SK-N-SH (cell line): Measurements from ENCODE around the gene PROM1. TPM values are rescaled to one million over a fixed set of nuclear protein-coding genes. Genes with fewer than 3 reads are reported as not detected.

Source experiments
- CTCF ChIA-PET: fragments of 300-600, 350-600 bp; formaldehyde crosslinking; extraction: SDS; loops from one replicate; lab custom pipeline; 2021; lab: Yijun Ruan, JAX
- POLR2A ChIA-PET: fragments of 350-600 bp; sonication (Branson Sonifier 250); formaldehyde crosslinking; extraction: SDS; loops from one replicate; lab custom pipeline; 2020; ENCODE audit warnings: antibody characterized with exemption, inconsistent platforms; lab: Yijun Ruan, JAX
- DNase-seq: peaks from one replicate; pipeline ENCODE4 v3.0.0; 2012
- H2AFZ ChIP-seq: fragments of 200-600 bp; sonication (generic); 2 replicates; pipeline ENCODE4 v1.8.1; 2016; ENCODE audit warnings: antibody characterized with exemption, mild to moderate bottlenecking, low read depth
- H3F3A ChIP-seq: fragments of 200-600 bp; sonication (generic); replicated peaks from 2 replicates; pipeline ENCODE3; 2016; ENCODE audit warnings: antibody characterized with exemption, mild to moderate bottlenecking; ENCODE audit not compliant: insufficient read depth
- H3K27ac ChIP-seq, 2 experiments: fragments of 200-500 bp in 1 of 2; fragments of 200-600 bp in 1 of 2; sonication (Bioruptor generic) in 1 of 2; sonication (generic), shearing (Covaris generic) in 1 of 2; 2 replicates each; pipeline versions ENCODE4 v1.5.1 to v1.6.1; 2014 to 2016; ENCODE audit warnings: low read depth in 2 of 2, inconsistent platforms in 1 of 2, low read length in 1 of 2, mild to moderate bottlenecking in 1 of 2, mixed read lengths in 1 of 2
- H3K27me3 ChIP-seq: fragments of 200-600 bp; sonication (generic), shearing (Covaris generic); 2 replicates; pipeline ENCODE4 v1.6.1; 2016; ENCODE audit warnings: mixed run types; ENCODE audit not compliant: insufficient read depth
- H3K36me3 ChIP-seq, 2 experiments: fragments of 200-500 bp in 1 of 2; fragments of 200-600 bp in 1 of 2; sonication (Bioruptor generic) in 1 of 2; sonication (generic) in 1 of 2; replicated peaks in 1 of 2; 2 replicates each; pipeline versions ENCODE3 to v1.5.1; 2014 to 2016; ENCODE audit warnings: low read length in 1 of 2, mild to moderate bottlenecking in 1 of 2; ENCODE audit not compliant: insufficient read depth in 2 of 2, control insufficient read depth in 1 of 2
- H3K4me1 ChIP-seq, 2 experiments: fragments of 200-500 bp in 1 of 2; fragments of 200-600 bp in 1 of 2; sonication (Bioruptor generic) in 1 of 2; sonication (generic), shearing (Covaris generic) in 1 of 2; 2 replicates each; pipeline versions ENCODE4 v1.5.1 to v1.6.1; 2014 to 2016; ENCODE audit warnings: low read depth in 1 of 2, low read length in 1 of 2, mixed run types in 1 of 2; ENCODE audit not compliant: insufficient read depth in 2 of 2, control insufficient read depth in 1 of 2
- H3K4me2 ChIP-seq: fragments of 200-600 bp; sonication (generic), shearing (Covaris generic); 2 replicates; pipeline ENCODE4 v1.6.1; 2017; ENCODE audit warnings: mixed run types
- H3K4me3 ChIP-seq, 2 experiments: fragments of 200-500 bp in 1 of 2; fragments of 200-600 bp in 1 of 2; sonication (Bioruptor generic) in 1 of 2; sonication (generic), shearing (Covaris generic) in 1 of 2; 2 replicates each; pipeline versions ENCODE4 v1.5.1 to v1.8.1; 2014 to 2016; ENCODE audit warnings: low read depth in 2 of 2, inconsistent platforms in 1 of 2, low read length in 1 of 2, mild to moderate bottlenecking in 1 of 2, mixed read lengths in 1 of 2, moderate library complexity in 1 of 2
- H3K79me2 ChIP-seq: fragments of 200-600 bp; sonication (generic); 2 replicates; pipeline ENCODE4 v1.8.1; 2017; ENCODE audit warnings: mild to moderate bottlenecking; ENCODE audit not compliant: insufficient read depth
- H3K9ac ChIP-seq: fragments of 200-600 bp; sonication (generic); 2 replicates; pipeline ENCODE4 v1.6.1; 2017; ENCODE audit warnings: mixed run types
- H3K9me2 ChIP-seq: fragments of 200-600 bp; sonication (generic); 2 replicates; pipeline ENCODE4 v1.6.1; 2017; ENCODE audit warnings: mixed run types
- H3K9me3 ChIP-seq: fragments of 200-600 bp; sonication (generic); 2 replicates; pipeline ENCODE4 v1.6.1; 2017; ENCODE audit warnings: mixed run types, mild to moderate bottlenecking, moderate library complexity
- H4K20me1 ChIP-seq: fragments of 200-600 bp; sonication (generic); 2 replicates; pipeline ENCODE4 v1.6.1; 2017; ENCODE audit warnings: mild to moderate bottlenecking, mixed run types; ENCODE audit not compliant: insufficient read depth
- CHD2 ChIP-seq: fragments of 150-350 bp; IDR thresholded peaks from 2 replicates; pipeline ENCODE4 v1.6.1; 2018; ENCODE audit warnings: low read length; ENCODE audit not compliant: partially characterized antibody
- ELF1 ChIP-seq: IDR thresholded peaks from 2 replicates; pipeline ENCODE4 v1.4.0; 2012
- EZH2phosphoT487 ChIP-seq: fragments of 200-600 bp; sonication (generic); IDR thresholded peaks from 2 replicates; pipeline ENCODE4 v1.6.1; 2017; ENCODE audit warnings: low read depth, mixed run types, mild to moderate bottlenecking, antibody characterized with exemption, moderate library complexity, borderline replicate concordance
- FOSL2 ChIP-seq: IDR thresholded peaks from 2 replicates; pipeline ENCODE4 v1.4.0; 2012; ENCODE audit warnings: low read depth, mild to moderate bottlenecking, moderate library complexity, borderline replicate concordance
- FOXJ3 ChIP-seq: sonication (generic); formaldehyde crosslinking; IDR thresholded peaks from 2 replicates; pipeline ENCODE4 v1.5.1; 2020; ENCODE audit warnings: mild to moderate bottlenecking, missing genetic modification reagents
- MEF2A ChIP-seq: IDR thresholded peaks from 2 replicates; pipeline ENCODE4 v1.4.0; 2012; ENCODE audit warnings: low read depth, borderline replicate concordance
- RCOR1 ChIP-seq: fragments of 150-350 bp; IDR thresholded peaks from 2 replicates; pipeline ENCODE4 v1.6.1; 2017; ENCODE audit warnings: antibody characterized with exemption, low read length
- RFX5 ChIP-seq: IDR thresholded peaks from 2 replicates; pipeline ENCODE4 v1.6.1; 2012; ENCODE audit warnings: mild to moderate bottlenecking, improper control_type of control experiment, low read length
- SIN3A ChIP-seq: IDR thresholded peaks from 2 replicates; pipeline ENCODE4 v1.6.1; 2012; ENCODE audit warnings: low read depth, mild to moderate bottlenecking, low read length, moderate library complexity, borderline replicate concordance
- TCF12 ChIP-seq: IDR thresholded peaks from 2 replicates; pipeline ENCODE4 v1.4.0; 2012
- WGBS: methylation state at CpG from one replicate; pipeline ENCODE4 v1.1.6; 2017; ENCODE audit warnings: low lambda C conversion rate; 5-methylcytosine and 5-hydroxymethylcytosine counted together
- polyA plus RNA-seq, 3 experiments: library from polyadenylated mRNA; depleted of rRNA; stranded (reverse); fragments of >200 nt; gene quantifications; 2 replicates each; pipeline ENCODE4 v1.2.3, GENCODE V29; 2012
- TF ChIP-seq, protein P1 (sequence below): IDR thresholded peaks from 2 replicates; pipeline ENCODE4 v1.6.1; 2012; ENCODE audit warnings: mild to moderate bottlenecking, low read depth, low read length, moderate library complexity
- TF ChIP-seq, protein P2 (sequence below): IDR thresholded peaks from 2 replicates; pipeline ENCODE4 v1.4.0; 2012; ENCODE audit warnings: low read depth
- TF ChIP-seq, protein P3 (sequence below): fragments of 150-350 bp; IDR thresholded peaks from 2 replicates; pipeline ENCODE4 v1.6.1; 2016; ENCODE audit warnings: mild to moderate bottlenecking, low read depth, low read length
- TF ChIP-seq, protein P4 (sequence below): fragments of 200-600 bp; sonication (generic); IDR thresholded peaks from 2 replicates; pipeline ENCODE4 v1.6.1; 2017; ENCODE audit warnings: antibody characterized with exemption, mild to moderate bottlenecking, moderate library complexity

The PROM1 gene
- polyA plus RNA-seq, 1 of the 3 experiments (the other 2 are of a cell fraction), result not detected

DNA sequence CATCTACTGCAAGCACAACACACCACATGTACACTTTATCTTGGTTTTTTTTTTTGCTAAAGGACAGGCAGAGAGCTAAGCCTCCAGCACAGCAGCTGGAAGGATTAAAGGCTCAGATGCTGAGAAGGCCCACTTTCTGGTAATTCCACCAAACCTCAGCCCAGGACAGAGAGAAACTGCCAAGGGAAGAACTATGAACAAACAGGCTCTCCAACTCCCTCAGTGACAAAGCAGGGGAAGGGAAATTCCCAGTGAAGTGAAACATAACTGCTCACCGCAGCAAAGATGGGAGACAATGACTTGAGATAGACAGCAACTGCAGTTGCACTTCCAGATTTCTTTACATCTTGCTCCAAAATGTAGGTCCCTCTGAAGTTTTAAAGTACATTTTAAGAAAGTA lies 4.8 kb downstream of the PROM1 start (continued):
- TF ChIP-seq, protein P1, sequence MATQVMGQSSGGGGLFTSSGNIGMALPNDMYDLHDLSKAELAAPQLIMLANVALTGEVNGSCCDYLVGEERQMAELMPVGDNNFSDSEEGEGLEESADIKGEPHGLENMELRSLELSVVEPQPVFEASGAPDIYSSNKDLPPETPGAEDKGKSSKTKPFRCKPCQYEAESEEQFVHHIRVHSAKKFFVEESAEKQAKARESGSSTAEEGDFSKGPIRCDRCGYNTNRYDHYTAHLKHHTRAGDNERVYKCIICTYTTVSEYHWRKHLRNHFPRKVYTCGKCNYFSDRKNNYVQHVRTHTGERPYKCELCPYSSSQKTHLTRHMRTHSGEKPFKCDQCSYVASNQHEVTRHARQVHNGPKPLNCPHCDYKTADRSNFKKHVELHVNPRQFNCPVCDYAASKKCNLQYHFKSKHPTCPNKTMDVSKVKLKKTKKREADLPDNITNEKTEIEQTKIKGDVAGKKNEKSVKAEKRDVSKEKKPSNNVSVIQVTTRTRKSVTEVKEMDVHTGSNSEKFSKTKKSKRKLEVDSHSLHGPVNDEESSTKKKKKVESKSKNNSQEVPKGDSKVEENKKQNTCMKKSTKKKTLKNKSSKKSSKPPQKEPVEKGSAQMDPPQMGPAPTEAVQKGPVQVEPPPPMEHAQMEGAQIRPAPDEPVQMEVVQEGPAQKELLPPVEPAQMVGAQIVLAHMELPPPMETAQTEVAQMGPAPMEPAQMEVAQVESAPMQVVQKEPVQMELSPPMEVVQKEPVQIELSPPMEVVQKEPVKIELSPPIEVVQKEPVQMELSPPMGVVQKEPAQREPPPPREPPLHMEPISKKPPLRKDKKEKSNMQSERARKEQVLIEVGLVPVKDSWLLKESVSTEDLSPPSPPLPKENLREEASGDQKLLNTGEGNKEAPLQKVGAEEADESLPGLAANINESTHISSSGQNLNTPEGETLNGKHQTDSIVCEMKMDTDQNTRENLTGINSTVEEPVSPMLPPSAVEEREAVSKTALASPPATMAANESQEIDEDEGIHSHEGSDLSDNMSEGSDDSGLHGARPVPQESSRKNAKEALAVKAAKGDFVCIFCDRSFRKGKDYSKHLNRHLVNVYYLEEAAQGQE, result no peak
- no peak for TF ChIP-seq MEF2A
- TF ChIP-seq, protein P2, sequence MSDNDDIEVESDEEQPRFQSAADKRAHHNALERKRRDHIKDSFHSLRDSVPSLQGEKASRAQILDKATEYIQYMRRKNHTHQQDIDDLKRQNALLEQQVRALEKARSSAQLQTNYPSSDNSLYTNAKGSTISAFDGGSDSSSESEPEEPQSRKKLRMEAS, result no peak

DNA sequence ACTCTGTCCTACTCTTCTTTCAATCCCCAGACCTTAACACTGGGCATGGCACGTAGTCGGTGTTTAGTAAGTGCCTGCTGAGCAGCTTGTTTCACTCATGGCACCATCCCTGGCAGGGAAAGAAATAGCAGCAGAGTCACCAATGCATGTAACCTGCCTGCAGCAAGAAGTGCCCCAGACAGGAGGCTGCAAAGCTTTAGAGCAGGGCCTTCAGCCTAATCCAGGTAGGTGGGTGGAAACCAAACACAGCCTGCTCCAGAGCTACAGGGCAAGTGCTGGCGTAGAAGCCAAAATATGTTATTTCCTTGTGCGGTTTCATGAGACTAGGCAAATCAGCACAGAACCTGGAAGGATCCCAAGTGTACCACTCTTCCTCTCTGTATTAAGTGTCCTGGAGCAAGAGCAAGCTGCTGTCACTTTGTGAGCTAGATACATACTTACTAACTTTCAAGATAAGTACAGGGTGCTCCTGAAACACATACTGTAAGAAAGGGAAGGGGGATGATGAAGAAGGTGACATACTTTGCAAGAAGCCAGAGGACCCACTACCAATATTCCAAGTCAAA lies 5.5 kb downstream of the PROM1 start:
- Histone ChIP-seq H3K9me2 (no peaks in the 10 kb centered on the region), H3K4me3 (no peak overlapping the region), H3K79me2 (no peaks in the 10 kb centered on the region), H3K9ac (no peak overlapping the region), H3K4me1 (peaks cover 0 to 7% of the 10 kb centered on the region in 2 experiments; a peak in 2 of 4 replicates), H4K20me1 (no peaks in the 10 kb centered on the region), H3F3A (no peaks in the 10 kb centered on the region), H3K9me3 (no peaks in the 10 kb centered on the region), H3K4me2 (no peak overlapping the region), H3K27ac (no peak overlapping the region), H3K36me3 (no peaks in the 10 kb centered on the region), H2AFZ (no peak overlapping the region), H3K27me3 (peaks cover 23% of the 10 kb centered on the region)
- ChIA-PET CTCF (interaction anchor here (0.7 to 0.8 kb wide), 2 partner anchors 120 to 183 kb away, joined by 3 read pairs; no protein-coding TSS in a partner anchor), POLR2A (no interaction called here)
- 83% methylated on average over 4 of the region's 4 CpGs for WGBS
- no peak for DNase-seq
- no peak for TF ChIP-seq ELF1
- no peak for TF ChIP-seq EZH2phosphoT487
- TF ChIP-seq, protein P3, sequence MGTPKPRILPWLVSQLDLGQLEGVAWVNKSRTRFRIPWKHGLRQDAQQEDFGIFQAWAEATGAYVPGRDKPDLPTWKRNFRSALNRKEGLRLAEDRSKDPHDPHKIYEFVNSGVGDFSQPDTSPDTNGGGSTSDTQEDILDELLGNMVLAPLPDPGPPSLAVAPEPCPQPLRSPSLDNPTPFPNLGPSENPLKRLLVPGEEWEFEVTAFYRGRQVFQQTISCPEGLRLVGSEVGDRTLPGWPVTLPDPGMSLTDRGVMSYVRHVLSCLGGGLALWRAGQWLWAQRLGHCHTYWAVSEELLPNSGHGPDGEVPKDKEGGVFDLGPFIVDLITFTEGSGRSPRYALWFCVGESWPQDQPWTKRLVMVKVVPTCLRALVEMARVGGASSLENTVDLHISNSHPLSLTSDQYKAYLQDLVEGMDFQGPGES, result no peak
- TF ChIP-seq MEF2A, result no peak
- TF ChIP-seq FOXJ3 (CRISPR knock-in tag), result no peak
- no peak for TF ChIP-seq RFX5
- TF ChIP-seq FOSL2, result no peak
- TF ChIP-seq SIN3A, result no peak
- TF ChIP-seq, protein P4, sequence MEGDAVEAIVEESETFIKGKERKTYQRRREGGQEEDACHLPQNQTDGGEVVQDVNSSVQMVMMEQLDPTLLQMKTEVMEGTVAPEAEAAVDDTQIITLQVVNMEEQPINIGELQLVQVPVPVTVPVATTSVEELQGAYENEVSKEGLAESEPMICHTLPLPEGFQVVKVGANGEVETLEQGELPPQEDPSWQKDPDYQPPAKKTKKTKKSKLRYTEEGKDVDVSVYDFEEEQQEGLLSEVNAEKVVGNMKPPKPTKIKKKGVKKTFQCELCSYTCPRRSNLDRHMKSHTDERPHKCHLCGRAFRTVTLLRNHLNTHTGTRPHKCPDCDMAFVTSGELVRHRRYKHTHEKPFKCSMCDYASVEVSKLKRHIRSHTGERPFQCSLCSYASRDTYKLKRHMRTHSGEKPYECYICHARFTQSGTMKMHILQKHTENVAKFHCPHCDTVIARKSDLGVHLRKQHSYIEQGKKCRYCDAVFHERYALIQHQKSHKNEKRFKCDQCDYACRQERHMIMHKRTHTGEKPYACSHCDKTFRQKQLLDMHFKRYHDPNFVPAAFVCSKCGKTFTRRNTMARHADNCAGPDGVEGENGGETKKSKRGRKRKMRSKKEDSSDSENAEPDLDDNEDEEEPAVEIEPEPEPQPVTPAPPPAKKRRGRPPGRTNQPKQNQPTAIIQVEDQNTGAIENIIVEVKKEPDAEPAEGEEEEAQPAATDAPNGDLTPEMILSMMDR, result no peak
- no peak for TF ChIP-seq RCOR1
- TF ChIP-seq, protein P1, result no peak
- TF ChIP-seq TCF12, result no peak
- no peak for TF ChIP-seq CHD2
